ENCODE data around the gene RPGRIP1. TPM values are rescaled to one million over a fixed set of nuclear protein-coding genes. Genes with fewer than 3 reads are reported as not detected.

The RPGRIP1 gene
- total RNA-seq, 4 donors from 2014 or later: 0.14 TPM; not detected in 3

DNA sequence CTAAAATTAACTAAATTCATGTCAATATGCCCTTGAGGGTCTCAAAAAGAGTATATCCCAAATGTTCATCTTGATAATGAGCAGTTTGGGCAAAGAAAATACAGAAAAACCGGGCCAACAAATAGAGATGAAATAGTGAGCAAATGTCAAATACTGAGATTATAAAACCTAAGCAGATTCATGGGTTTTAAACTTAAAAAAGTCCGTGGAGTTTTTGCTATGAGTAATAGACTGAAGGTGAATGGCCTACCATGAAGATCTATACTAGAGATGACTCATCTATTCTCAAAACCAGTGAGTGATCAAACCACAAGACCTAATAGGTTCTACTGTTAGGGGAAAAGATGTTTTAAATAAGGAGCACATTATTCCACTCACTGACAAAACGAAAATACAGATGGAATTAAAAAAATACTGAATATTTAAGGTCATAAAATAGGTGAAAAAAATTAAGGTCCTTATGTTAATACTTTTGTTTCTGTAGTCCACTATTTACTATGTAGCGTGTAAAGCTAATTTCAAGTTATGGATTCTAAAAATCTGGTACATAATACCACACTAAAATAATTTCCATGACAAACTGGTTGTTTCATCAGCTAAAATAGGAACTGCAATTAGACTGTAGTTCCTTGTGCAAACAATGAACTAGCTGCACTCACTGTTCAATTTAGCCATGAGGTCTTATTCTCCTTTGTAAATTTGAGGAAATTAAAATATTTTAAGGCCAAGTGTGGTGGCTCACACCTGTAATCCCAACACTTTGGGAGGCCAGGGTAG lies 15.7 kb upstream of the RPGRIP1 start:
- no peak for TF ChIP-seq POLR2A (IDR thresholded peaks at IDR 0.05)
- TF ChIP-seq CTCF (IDR thresholded peaks at IDR 0.05): no peak
- no peaks in the 10 kb centered on the region for H3K36me3 ChIP-seq
- H3K27ac ChIP-seq: no peak overlapping the region
- DNase-seq: no peak
- no peaks in the 10 kb centered on the region for H3K9me3 ChIP-seq
- H3K27me3 ChIP-seq: no peaks in the 10 kb centered on the region
- intact Hi-C loops (cut with DNase I; ENCODE audit: low total_unique reads): no loop called here
- no peak overlapping the region for H3K4me3 ChIP-seq
- peaks cover 5 to 15% of the 10 kb centered on the region in 2 donors for H3K4me1 ChIP-seq

DNA sequence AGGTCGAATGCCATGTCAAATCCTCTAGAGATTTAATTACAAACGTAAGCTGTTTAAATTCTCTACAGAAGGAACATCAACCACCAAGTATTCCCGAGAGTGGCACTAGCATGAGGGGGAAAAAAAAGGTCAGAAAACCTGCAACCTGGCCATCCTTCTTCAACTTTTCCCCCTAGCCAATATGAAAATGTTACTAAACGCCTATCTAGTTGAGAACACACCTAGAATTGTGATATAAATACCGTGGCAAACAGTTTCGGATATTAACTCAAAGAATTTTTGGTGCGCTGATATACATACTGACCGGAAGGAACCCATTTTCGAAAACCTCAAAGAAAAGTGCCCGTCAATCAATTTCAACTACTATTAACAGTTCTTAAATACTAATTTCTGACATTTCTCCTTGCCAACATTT lies 12.4 kb upstream of the RPGRIP1 start:
- Histone ChIP-seq H3K27me3 (no peaks in the 10 kb centered on the region), H3K9me3 (no peaks in the 10 kb centered on the region), H3K4me1 (peaks cover 5 to 9% of the 10 kb centered on the region in 2 donors), H3K4me3 (peak overlapping the region; percentile 67 to 90), H3K27ac (peak overlapping the region; percentile 96 to 99), H3K36me3 (no peaks in the 10 kb centered on the region)
- intact Hi-C loops (cut with DNase I; ENCODE audit: low total_unique reads): no loop called here
- DNase-seq: no peak
- TF ChIP-seq POLR2A (IDR thresholded peaks at IDR 0.05) (no peak), CTCF (IDR thresholded peaks at IDR 0.05) (no peak)

DNA sequence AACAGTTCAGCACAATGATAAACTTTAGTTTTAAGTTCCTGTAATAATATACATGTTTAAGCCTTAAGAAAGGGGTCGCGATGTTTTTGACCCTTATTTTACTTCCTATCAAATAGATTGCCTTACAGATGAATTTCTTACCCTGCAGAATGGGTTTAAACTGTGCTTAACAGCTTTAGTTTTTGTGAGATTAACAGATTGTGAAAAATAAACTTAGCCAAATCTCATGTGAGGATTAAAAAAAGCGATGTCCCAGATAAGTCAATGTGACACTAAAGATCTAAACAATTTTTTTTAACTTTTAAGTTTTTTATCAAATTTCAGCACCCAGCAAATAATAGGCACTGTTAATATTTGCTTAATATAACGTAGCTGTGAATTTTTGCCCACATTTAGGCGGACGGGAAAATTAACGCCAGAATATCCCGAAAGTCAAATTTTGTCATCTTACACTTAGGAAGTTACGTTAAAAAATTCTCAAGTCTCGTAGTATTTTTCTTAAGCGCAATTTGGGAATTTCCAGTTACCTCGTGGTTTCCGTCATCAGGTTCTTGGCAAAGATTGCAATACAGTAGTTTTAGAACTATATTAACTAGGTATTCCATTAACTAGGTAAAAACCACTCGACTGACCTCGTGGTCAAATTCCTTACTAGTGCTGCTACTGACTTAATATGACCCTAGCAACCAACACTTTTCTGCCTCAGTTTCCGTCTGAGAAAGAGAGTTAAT lies 11.8 kb upstream of the RPGRIP1 start:
- Histone ChIP-seq H3K27me3 (no peaks in the 10 kb centered on the region), H3K9me3 (no peaks in the 10 kb centered on the region), H3K4me3 (peak overlapping the region; percentile 67 to 90), H3K36me3 (no peaks in the 10 kb centered on the region), H3K4me1 (peaks cover 3 to 5% of the 10 kb centered on the region in 2 donors), H3K27ac (peak overlapping the region; percentile 96 to 99)
- TF ChIP-seq CTCF (IDR thresholded peaks at IDR 0.05): no peak
- no peak for TF ChIP-seq POLR2A (IDR thresholded peaks at IDR 0.05)
- DNase-seq: no peak
- intact Hi-C loops (cut with DNase I; ENCODE audit: low total_unique reads): no loop called here

- intact Hi-C loops (cut with DNase I; ENCODE audit: low total_unique reads): no loop called here
- H3K4me1 ChIP-seq: peaks cover 0 to 5% of the 10 kb centered on the region in 2 donors
Measured at GRCh38 chr14:21268617-21269251, 11.1 kb upstream of the RPGRIP1 start.

More at GRCh38 chr14:21268617-21269251, 11.1 kb upstream of the RPGRIP1 start:
- TF ChIP-seq POLR2A (IDR thresholded peaks at IDR 0.05) (no peak), CTCF (IDR thresholded peaks at IDR 0.05) (no peak)
- Histone ChIP-seq H3K9me3 (no peaks in the 10 kb centered on the region), H3K27ac (peak overlapping the region; percentile 96 to 99), H3K27me3 (no peaks in the 10 kb centered on the region), H3K4me3 (peak overlapping the region; percentile 67 to 90), H3K36me3 (no peaks in the 10 kb centered on the region)
- DNase-seq: peak in 1 of 2 donors; percentile 44

Measured in uterus (tissue), 4 donors.